Measurements from ENCODE around the gene NCK2. TPM values are rescaled to one million over a fixed set of nuclear protein-coding genes. Genes with fewer than 3 reads are reported as not detected.

The NCK2 gene
- total RNA-seq, 5 donors from 2014 or later (not counting 1 experiment from before 2014, with no cell fraction given): 97.7 to 154 (median 120) TPM

- Mint-ChIP-seq H3K4me3 (no peak overlapping the region), H3K36me3 (peaks cover 66% of the 10 kb centered on the region), H3K27ac (peak overlapping the region in 1 of 2 donors; percentile 62), H3K4me1 (peaks cover 84 to 88% (median 86%) of the 10 kb centered on the region in 3 donors), H3K9me3 (no peaks in the 10 kb centered on the region), H3K27me3 (no peaks in the 10 kb centered on the region)
- WGBS (ENCODE audit: insufficient coverage): 98% methylated on average over 76 of the region's 79 CpGs
- H3K27me3 ChIP-seq (replicated peaks in 1 of 2; ENCODE audit: control insufficient read depth in 2 of 2, extremely low read depth in 1 of 2, insufficient read depth in 2 of 2, low read length in 1 of 2): no peaks in the 10 kb centered on the region
- H3K4me3 ChIP-seq (ENCODE audit: control insufficient read depth in 1 of 2, extremely low read depth in 1 of 2, low read length in 1 of 2): no peak overlapping the region
- POLR2A ChIA-PET: no interaction called here
- CTCF ChIA-PET: no interaction called here
- no peaks in the 10 kb centered on the region for H3K9me3 ChIP-seq
- H3K36me3 ChIP-seq (ENCODE audit: control insufficient read depth in 2 of 2, extremely low read depth in 1 of 2, insufficient read depth in 1 of 2, low read length in 1 of 2): peaks cover 13 to 63% of the 10 kb centered on the region in 2 donors
- DNase-seq: no peak
- ATAC-seq (replicated peaks in 1 of 4): no peak
- no peak overlapping the region for H3K27ac ChIP-seq (ENCODE audit: low read length)
- peaks cover 11 to 60% of the 10 kb centered on the region in 2 experiments for H3K4me1 ChIP-seq (ENCODE audit: control insufficient read depth in 1 of 2, extremely low read depth in 1 of 2, insufficient read depth in 2 of 2, low read length in 2 of 2)
These were observed 136.8 kb downstream of the NCK2 start for GRCh38 chr2:105881286-105882136.

- Histone ChIP-seq H3K27ac (ENCODE audit: low read length) (no peak overlapping the region), H3K4me3 (ENCODE audit: control insufficient read depth in 1 of 2, extremely low read depth in 1 of 2, low read length in 1 of 2) (no peak overlapping the region), H3K4me1 (ENCODE audit: control insufficient read depth in 1 of 2, extremely low read depth in 1 of 2, insufficient read depth in 2 of 2, low read length in 2 of 2) (peaks cover 12 to 54% of the 10 kb centered on the region in 2 experiments), H3K9me3 (no peaks in the 10 kb centered on the region), H3K27me3 (replicated peaks in 1 of 2; ENCODE audit: control insufficient read depth in 2 of 2, extremely low read depth in 1 of 2, insufficient read depth in 2 of 2, low read length in 1 of 2) (no peaks in the 10 kb centered on the region), H3K36me3 (ENCODE audit: control insufficient read depth in 2 of 2, extremely low read depth in 1 of 2, insufficient read depth in 1 of 2, low read length in 1 of 2) (peaks cover 13 to 62% of the 10 kb centered on the region in 2 donors)
- no peaks in the 10 kb centered on the region for H3K27me3 Mint-ChIP-seq
- H3K27ac Mint-ChIP-seq: peak overlapping the region; percentile 62 to 75
- POLR2A ChIA-PET: no interaction called here
- WGBS (ENCODE audit: insufficient coverage): 86% methylated on average over 7 of the region's 10 CpGs
- DNase-seq (no peak), ATAC-seq (replicated peaks in 1 of 4) (no peak)
- peaks cover 70% of the 10 kb centered on the region for H3K36me3 Mint-ChIP-seq
- no peak overlapping the region for H3K4me3 Mint-ChIP-seq
- no peaks in the 10 kb centered on the region for H3K9me3 Mint-ChIP-seq
- CTCF ChIA-PET: no interaction called here
- H3K4me1 Mint-ChIP-seq: peaks cover 84 to 88% (median 86%) of the 10 kb centered on the region in 3 donors
These were observed 137.6 kb downstream of the NCK2 start for GRCh38 chr2:105882341-105882740.

GRCh38 chr2:105882920-105883435 is 138.3 kb downstream of the NCK2 start:
- H3K27me3 Mint-ChIP-seq: no peaks in the 10 kb centered on the region
- H3K9me3 ChIP-seq: no peaks in the 10 kb centered on the region
- WGBS (ENCODE audit: insufficient coverage): 100% methylated on average over 6 of the region's 10 CpGs
- no peak for ATAC-seq (replicated peaks in 1 of 4)
- H3K36me3 Mint-ChIP-seq: peaks cover 74% of the 10 kb centered on the region
- ChIA-PET POLR2A (no interaction called here), CTCF (interaction anchor here in 1 of 2 donors (0.7 to 0.8 kb wide), 2 partner anchors 41 to 136 kb away, joined by 3 read pairs; no protein-coding TSS in a partner anchor)
- H3K4me1 ChIP-seq (ENCODE audit: control insufficient read depth in 1 of 2, extremely low read depth in 1 of 2, insufficient read depth in 2 of 2, low read length in 2 of 2): peaks cover 11 to 49% of the 10 kb centered on the region in 2 experiments
- H3K27ac ChIP-seq (ENCODE audit: low read length): no peak overlapping the region
- no peaks in the 10 kb centered on the region for H3K27me3 ChIP-seq (replicated peaks in 1 of 2; ENCODE audit: control insufficient read depth in 2 of 2, extremely low read depth in 1 of 2, insufficient read depth in 2 of 2, low read length in 1 of 2)
- peak overlapping the region in 1 of 3 donors; percentile 41 for H3K4me3 Mint-ChIP-seq
- no peak for DNase-seq
- no peak overlapping the region for H3K4me3 ChIP-seq (ENCODE audit: control insufficient read depth in 1 of 2, extremely low read depth in 1 of 2, low read length in 1 of 2)
- peaks cover 84 to 88% (median 86%) of the 10 kb centered on the region in 3 donors for H3K4me1 Mint-ChIP-seq
- H3K27ac Mint-ChIP-seq: peak overlapping the region in 1 of 2 donors; percentile 75
- H3K9me3 Mint-ChIP-seq: peaks cover 0 to 5% (median under 1%) of the 10 kb centered on the region in 3 donors
- H3K36me3 ChIP-seq (ENCODE audit: control insufficient read depth in 2 of 2, extremely low read depth in 1 of 2, insufficient read depth in 1 of 2, low read length in 1 of 2): peaks cover 13 to 62% of the 10 kb centered on the region in 2 donors

DNA sequence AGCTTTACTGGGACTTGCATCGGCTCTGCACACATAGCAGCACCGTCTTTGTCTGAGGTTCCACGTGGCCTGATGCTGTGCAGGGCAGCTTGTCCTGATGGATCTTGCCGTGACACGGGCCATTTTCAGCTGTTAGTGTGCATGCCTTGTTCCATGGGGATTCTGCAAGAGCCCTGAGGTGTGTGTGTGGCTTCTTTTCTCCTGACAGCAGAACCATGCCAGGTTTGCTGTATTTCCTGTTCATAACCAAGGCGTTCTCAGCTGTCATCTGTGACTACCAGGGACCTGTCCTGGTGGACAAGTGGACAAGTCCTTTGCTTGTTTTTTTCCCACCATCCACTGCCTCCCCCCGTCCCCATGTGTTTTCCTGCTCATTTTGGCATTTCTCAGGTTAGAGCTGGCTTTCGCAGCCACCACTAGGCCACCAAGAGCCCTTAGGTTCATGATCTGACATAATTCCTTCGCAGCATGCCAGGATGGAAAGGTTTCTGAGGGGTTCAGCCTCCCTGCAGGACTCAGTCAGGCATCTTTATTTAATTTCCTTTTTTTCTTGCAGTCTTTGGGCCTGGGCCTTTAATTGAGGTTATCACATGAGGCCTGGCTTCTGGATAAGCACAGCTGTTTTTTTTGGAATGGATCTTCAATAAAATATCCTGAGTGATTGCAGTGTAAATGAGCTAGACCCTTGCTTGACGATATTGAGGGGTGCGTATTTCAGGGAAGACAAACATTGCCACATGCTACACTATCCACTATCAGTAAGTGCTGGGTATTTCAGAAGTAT is 139.4 kb downstream of the NCK2 start:
- peaks cover 77 to 88% (median 85%) of the 10 kb centered on the region in 3 donors for H3K4me1 Mint-ChIP-seq
- POLR2A ChIA-PET: interaction anchor here in 1 of 2 donors (0.6 to 1.0 kb wide), 2 partner anchors 13 to 563 kb away, joined by 3 read pairs; no protein-coding TSS in a partner anchor

GRCh38 chr2:105885456-105885855 is 140.7 kb downstream of the NCK2 start:
- no peaks in the 10 kb centered on the region for H3K27me3 Mint-ChIP-seq
- Histone ChIP-seq H3K9me3 (no peaks in the 10 kb centered on the region), H3K27me3 (replicated peaks in 1 of 2; ENCODE audit: control insufficient read depth in 2 of 2, extremely low read depth in 1 of 2, insufficient read depth in 2 of 2, low read length in 1 of 2) (no peaks in the 10 kb centered on the region), H3K27ac (ENCODE audit: low read length) (no peak overlapping the region), H3K36me3 (ENCODE audit: control insufficient read depth in 2 of 2, extremely low read depth in 1 of 2, insufficient read depth in 1 of 2, low read length in 1 of 2) (peaks cover 10 to 56% of the 10 kb centered on the region in 2 donors), H3K4me3 (ENCODE audit: control insufficient read depth in 1 of 2, extremely low read depth in 1 of 2, low read length in 1 of 2) (no peak overlapping the region), H3K4me1 (ENCODE audit: control insufficient read depth in 1 of 2, extremely low read depth in 1 of 2, insufficient read depth in 2 of 2, low read length in 2 of 2) (peaks cover 8 to 45% of the 10 kb centered on the region in 2 experiments)
- H3K9me3 Mint-ChIP-seq: peaks cover 3 to 14% (median 4%) of the 10 kb centered on the region in 3 donors
- peak overlapping the region; percentile 78 to 79 for H3K27ac Mint-ChIP-seq
- ChIA-PET POLR2A (interaction anchor here (0.6 to 1.0 kb wide), 2 partner anchors 14 kb away, joined by 3 read pairs; no protein-coding TSS in a partner anchor), CTCF (interaction anchor here in 1 of 2 donors (0.6 to 1.2 kb wide), 3 partner anchors 34 to 434 kb away, joined by 3 to 4 read pairs (median 3); no protein-coding TSS in a partner anchor)
- DNase-seq (no peak), ATAC-seq (replicated peaks in 1 of 4) (no peak)
- no CpG with 5 or more reads among the region's 1 CpG for WGBS (ENCODE audit: insufficient coverage)
- peaks cover 66% of the 10 kb centered on the region for H3K36me3 Mint-ChIP-seq
- peaks cover 77 to 85% (median 83%) of the 10 kb centered on the region in 3 donors for H3K4me1 Mint-ChIP-seq
- H3K4me3 Mint-ChIP-seq: peak overlapping the region in 1 of 3 donors; percentile 62

More for the DNA sequence above, 139.4 kb downstream of the NCK2 start:
- H3K27me3 ChIP-seq (replicated peaks in 1 of 2; ENCODE audit: control insufficient read depth in 2 of 2, extremely low read depth in 1 of 2, insufficient read depth in 2 of 2, low read length in 1 of 2): no peaks in the 10 kb centered on the region
- Mint-ChIP-seq H3K4me3 (peak overlapping the region in 1 of 3 donors; percentile 41), H3K36me3 (peaks cover 73% of the 10 kb centered on the region), H3K27me3 (no peaks in the 10 kb centered on the region), H3K27ac (peak overlapping the region; percentile 11 to 80), H3K9me3 (peaks cover 3 to 14% (median 4%) of the 10 kb centered on the region in 3 donors)
- peaks cover 8 to 43% of the 10 kb centered on the region in 2 experiments for H3K4me1 ChIP-seq (ENCODE audit: control insufficient read depth in 1 of 2, extremely low read depth in 1 of 2, insufficient read depth in 2 of 2, low read length in 2 of 2)
- WGBS (ENCODE audit: insufficient coverage): 94% methylated on average over 6 of the region's 11 CpGs
- DNase-seq (no peak), ATAC-seq (replicated peaks in 1 of 4) (peak in 1 of 4 experiments; percentile 26)
- H3K27ac ChIP-seq (ENCODE audit: low read length): no peak overlapping the region
- no peaks in the 10 kb centered on the region for H3K9me3 ChIP-seq
- CTCF ChIA-PET: interaction anchor here (0.6 to 1.2 kb wide), 4 partner anchors 42 to 137 kb away, joined by 3 to 5 read pairs (median 3); no protein-coding TSS in a partner anchor
- H3K36me3 ChIP-seq (ENCODE audit: control insufficient read depth in 2 of 2, extremely low read depth in 1 of 2, insufficient read depth in 1 of 2, low read length in 1 of 2): peaks cover 10 to 61% of the 10 kb centered on the region in 2 donors
- no peak overlapping the region for H3K4me3 ChIP-seq (ENCODE audit: control insufficient read depth in 1 of 2, extremely low read depth in 1 of 2, low read length in 1 of 2)
